ENCODE measurements around the gene METTL17.
"Not testable (repeated sequence)": the region's sequence is repeated elsewhere in the genome, so short reads cannot be mapped to it uniquely, and the experiment has no call there.

METTL17 gene

GRCh38 chr14:20956376-20956976 is 33.3 kb upstream of the METTL17 start:
- Histone ChIP-seq H3K18ac (ENCODE audit: low read length) (no peak overlapping the region), H3K4me1 (ENCODE audit: control insufficient read depth, low read depth, low read length) (no peaks in the 10 kb centered on the region), H3K9ac (ENCODE audit: low read length) (no peak overlapping the region), H3K79me1 (ENCODE audit: low read length) (no peaks in the 10 kb centered on the region), H3K4me3 (ENCODE audit: low read length) (no peak overlapping the region), H3K56ac (ENCODE audit: low read length) (no peak overlapping the region), H2AK5ac (ENCODE audit: low read length) (no peak overlapping the region), H3K27me3 (ENCODE audit: insufficient read depth, low read length, poor library complexity) (no peaks in the 10 kb centered on the region), H2BK120ac (ENCODE audit: low read depth, low read length) (no peak overlapping the region), H3K36me3 (ENCODE audit: control insufficient read depth, insufficient read depth, low read length) (no peaks in the 10 kb centered on the region), H3K27ac (ENCODE audit: low read depth, low read length) (no peak overlapping the region), H2BK5ac (ENCODE audit: low read length) (no peak overlapping the region), H4K5ac (ENCODE audit: low read length) (no peak overlapping the region), H4K8ac (ENCODE audit: low read depth, low read length) (no peak overlapping the region), H3K4ac (ENCODE audit: low read depth, low read length) (no peak overlapping the region), H3K79me2 (ENCODE audit: control insufficient read depth, insufficient read depth, low read length) (no peaks in the 10 kb centered on the region), H3K4me2 (ENCODE audit: low read length) (no peak overlapping the region), H2BK15ac (replicated peaks; ENCODE audit: low read depth) (no peak overlapping the region), H3K23ac (ENCODE audit: low read length) (no peak overlapping the region)
- WGBS (ENCODE audit: extremely low coverage, insufficient coverage, low lambda C conversion rate), result no CpG with 5 or more reads among the region's 11 CpGs
- no peak for DNase-seq

- not testable (repeated sequence) for H3K9ac ChIP-seq (ENCODE audit: low read length); H3K4ac ChIP-seq (ENCODE audit: low read depth, low read length)
Observed at GRCh38 chr14:20958946-20959345, 30.8 kb upstream of the METTL17 start.

GRCh38 chr14:20969336-20969735 is 20.4 kb upstream of the METTL17 start:
- Histone ChIP-seq H4K8ac (ENCODE audit: low read depth, low read length) (no peak overlapping the region), H3K4me3 (ENCODE audit: low read length) (no peak overlapping the region), H3K27me3 (ENCODE audit: insufficient read depth, low read length, poor library complexity) (no peaks in the 10 kb centered on the region), H2BK15ac (replicated peaks; ENCODE audit: low read depth) (no peak overlapping the region), H3K79me2 (ENCODE audit: control insufficient read depth, insufficient read depth, low read length) (no peaks in the 10 kb centered on the region), H3K23ac (ENCODE audit: low read length) (no peak overlapping the region), H3K27ac (ENCODE audit: low read depth, low read length) (no peak overlapping the region), H3K56ac (ENCODE audit: low read length) (no peak overlapping the region), H3K18ac (ENCODE audit: low read length) (no peak overlapping the region), H3K36me3 (ENCODE audit: control insufficient read depth, insufficient read depth, low read length) (no peaks in the 10 kb centered on the region), H2AK5ac (ENCODE audit: low read length) (no peak overlapping the region), H3K9ac (ENCODE audit: low read length) (no peak overlapping the region), H3K4me2 (ENCODE audit: low read length) (no peak overlapping the region), H4K5ac (ENCODE audit: low read length) (no peak overlapping the region), H3K4me1 (ENCODE audit: control insufficient read depth, low read depth, low read length) (peaks cover 3% of the 10 kb centered on the region), H2BK120ac (ENCODE audit: low read depth, low read length) (no peak overlapping the region), H3K4ac (ENCODE audit: low read depth, low read length) (no peak overlapping the region), H2BK5ac (ENCODE audit: low read length) (no peak overlapping the region), H3K79me1 (ENCODE audit: low read length) (no peaks in the 10 kb centered on the region)
- no peak for DNase-seq
- no CpG with 5 or more reads among the region's 3 CpGs for WGBS (ENCODE audit: extremely low coverage, insufficient coverage, low lambda C conversion rate)

More at GRCh38 chr14:20958946-20959345, 30.8 kb upstream of the METTL17 start:
- H3K27me3 ChIP-seq (ENCODE audit: insufficient read depth, low read length, poor library complexity); H3K79me2 ChIP-seq (ENCODE audit: control insufficient read depth, insufficient read depth, low read length); H2BK5ac ChIP-seq (ENCODE audit: low read length); H3K23ac ChIP-seq (ENCODE audit: low read length); H4K5ac ChIP-seq (ENCODE audit: low read length); H3K4me3 ChIP-seq (ENCODE audit: low read length); H2BK15ac ChIP-seq (replicated peaks; ENCODE audit: low read depth); H2AK5ac ChIP-seq (ENCODE audit: low read length); H3K4me1 ChIP-seq (ENCODE audit: control insufficient read depth, low read depth, low read length); H3K56ac ChIP-seq (ENCODE audit: low read length); H2BK120ac ChIP-seq (ENCODE audit: low read depth, low read length); H3K27ac ChIP-seq (ENCODE audit: low read depth, low read length); DNase-seq; H4K8ac ChIP-seq (ENCODE audit: low read depth, low read length); H3K79me1 ChIP-seq (ENCODE audit: low read length); H3K18ac ChIP-seq (ENCODE audit: low read length); H3K4me2 ChIP-seq (ENCODE audit: low read length); H3K36me3 ChIP-seq (ENCODE audit: control insufficient read depth, insufficient read depth, low read length): not testable (repeated sequence)

- Histone ChIP-seq H3K9ac (ENCODE audit: low read length) (peak overlapping the region; percentile 75), H3K79me1 (ENCODE audit: low read length) (no peaks in the 10 kb centered on the region), H3K79me2 (ENCODE audit: control insufficient read depth, insufficient read depth, low read length) (no peaks in the 10 kb centered on the region), H3K4me3 (ENCODE audit: low read length) (no peak overlapping the region), H2BK15ac (replicated peaks; ENCODE audit: low read depth) (no peak overlapping the region), H2BK5ac (ENCODE audit: low read length) (no peak overlapping the region), H3K36me3 (ENCODE audit: control insufficient read depth, insufficient read depth, low read length) (no peaks in the 10 kb centered on the region), H3K4me1 (ENCODE audit: control insufficient read depth, low read depth, low read length) (peaks cover 3% of the 10 kb centered on the region), H2BK120ac (ENCODE audit: low read depth, low read length) (no peak overlapping the region), H3K4ac (ENCODE audit: low read depth, low read length) (no peak overlapping the region), H2AK5ac (ENCODE audit: low read length) (no peak overlapping the region), H4K8ac (ENCODE audit: low read depth, low read length) (no peak overlapping the region), H3K4me2 (ENCODE audit: low read length) (peak overlapping the region; percentile 61), H4K5ac (ENCODE audit: low read length) (no peak overlapping the region), H3K18ac (ENCODE audit: low read length) (no peak overlapping the region), H3K23ac (ENCODE audit: low read length) (no peak overlapping the region), H3K27ac (ENCODE audit: low read depth, low read length) (no peak overlapping the region), H3K27me3 (ENCODE audit: insufficient read depth, low read length, poor library complexity) (no peaks in the 10 kb centered on the region), H3K56ac (ENCODE audit: low read length) (peak overlapping the region; percentile 92)
- WGBS (ENCODE audit: extremely low coverage, insufficient coverage, low lambda C conversion rate), result no CpG with 5 or more reads among the region's 10 CpGs
- no peak for DNase-seq
Observed at GRCh38 chr14:20970647-20970982, 19.2 kb upstream of the METTL17 start.

- no peak overlapping the region for H3K23ac ChIP-seq (ENCODE audit: low read length)
- no peaks in the 10 kb centered on the region for H3K79me2 ChIP-seq (ENCODE audit: control insufficient read depth, insufficient read depth, low read length)
- no peak overlapping the region for H4K5ac ChIP-seq (ENCODE audit: low read length)
- H2BK120ac ChIP-seq (ENCODE audit: low read depth, low read length), result no peak overlapping the region
- peak overlapping the region; percentile 46 for H3K4ac ChIP-seq (ENCODE audit: low read depth, low read length)
- peak; percentile 98 for DNase-seq
- H3K56ac ChIP-seq (ENCODE audit: low read length), result peak overlapping the region; percentile 100
- peaks cover 3% of the 10 kb centered on the region for H3K4me1 ChIP-seq (ENCODE audit: control insufficient read depth, low read depth, low read length)
- H2BK15ac ChIP-seq (replicated peaks; ENCODE audit: low read depth), result no peak overlapping the region
- peak overlapping the region; percentile 99 for H3K4me2 ChIP-seq (ENCODE audit: low read length)
- no peaks in the 10 kb centered on the region for H3K27me3 ChIP-seq (ENCODE audit: insufficient read depth, low read length, poor library complexity)
- H3K18ac ChIP-seq (ENCODE audit: low read length), result peak overlapping the region; percentile 20
- H2AK5ac ChIP-seq (ENCODE audit: low read length), result no peak overlapping the region
- H3K27ac ChIP-seq (ENCODE audit: low read depth, low read length), result no peak overlapping the region
- peak overlapping the region; percentile 28 for H4K8ac ChIP-seq (ENCODE audit: low read depth, low read length)
- no peaks in the 10 kb centered on the region for H3K36me3 ChIP-seq (ENCODE audit: control insufficient read depth, insufficient read depth, low read length)
- peak overlapping the region; percentile 73 for H2BK5ac ChIP-seq (ENCODE audit: low read length)
- H3K79me1 ChIP-seq (ENCODE audit: low read length), result no peaks in the 10 kb centered on the region
- peak overlapping the region; percentile 94 for H3K9ac ChIP-seq (ENCODE audit: low read length)
- WGBS (ENCODE audit: extremely low coverage, insufficient coverage, low lambda C conversion rate), result no CpG with 5 or more reads among the region's 47 CpGs
- H3K4me3 ChIP-seq (ENCODE audit: low read length), result peak overlapping the region; percentile 81
Observed at GRCh38 chr14:20970983-20971704, 18.6 kb upstream of the METTL17 start.

- peak overlapping the region; percentile 75 for H3K56ac ChIP-seq (ENCODE audit: low read length)
- no peak overlapping the region for H3K18ac ChIP-seq (ENCODE audit: low read length)
- H3K79me1 ChIP-seq (ENCODE audit: low read length), result no peaks in the 10 kb centered on the region
- peak overlapping the region; percentile 32 for H3K9ac ChIP-seq (ENCODE audit: low read length)
- no peak overlapping the region for H3K4ac ChIP-seq (ENCODE audit: low read depth, low read length)
- peaks cover 3% of the 10 kb centered on the region for H3K4me1 ChIP-seq (ENCODE audit: control insufficient read depth, low read depth, low read length)
- H3K4me2 ChIP-seq (ENCODE audit: low read length), result peak overlapping the region; percentile 11
- H2BK5ac ChIP-seq (ENCODE audit: low read length), result no peak overlapping the region
- H2AK5ac ChIP-seq (ENCODE audit: low read length), result no peak overlapping the region
- H3K27ac ChIP-seq (ENCODE audit: low read depth, low read length), result peak overlapping the region; percentile 41
- no CpG with 5 or more reads among the region's 8 CpGs for WGBS (ENCODE audit: extremely low coverage, insufficient coverage, low lambda C conversion rate)
- no peak overlapping the region for H4K5ac ChIP-seq (ENCODE audit: low read length)
- H2BK120ac ChIP-seq (ENCODE audit: low read depth, low read length), result no peak overlapping the region
- no peaks in the 10 kb centered on the region for H3K79me2 ChIP-seq (ENCODE audit: control insufficient read depth, insufficient read depth, low read length)
- no peak overlapping the region for H2BK15ac ChIP-seq (replicated peaks; ENCODE audit: low read depth)
- H4K8ac ChIP-seq (ENCODE audit: low read depth, low read length), result no peak overlapping the region
- no peak overlapping the region for H3K23ac ChIP-seq (ENCODE audit: low read length)
- no peaks in the 10 kb centered on the region for H3K27me3 ChIP-seq (ENCODE audit: insufficient read depth, low read length, poor library complexity)
- no peak overlapping the region for H3K4me3 ChIP-seq (ENCODE audit: low read length)
- no peak for DNase-seq
- H3K36me3 ChIP-seq (ENCODE audit: control insufficient read depth, insufficient read depth, low read length), result no peaks in the 10 kb centered on the region
Observed at GRCh38 chr14:20971705-20972021, 18.1 kb upstream of the METTL17 start.
